WTC11 (cell line): ENCODE data around the gene CSNK1A1. TPM values are rescaled to one million over a fixed set of nuclear protein-coding genes. Genes with fewer than 3 reads are reported as not detected.

ENCODE experiments used
- ATAC-seq: fragments of 200-7000 bp; cut with Tn5 transposase; 2 replicates; pipeline ENCODE4 v1.10.0; 2021; ENCODE audit warnings: mild to moderate bottlenecking, moderate library complexity
- CTCF ChIA-PET: fragments of 300-600 bp; sonication (Branson Sonifier 250); formaldehyde crosslinking; loops from one replicate; lab custom pipeline; 2021; ENCODE audit warnings: antibody characterized with exemption; lab: Charles Lee
- POLR2A ChIA-PET: fragments of 350-600 bp; sonication (Branson Sonifier 250); formaldehyde crosslinking; loops from one replicate; lab custom pipeline; 2021; ENCODE audit warnings: antibody characterized with exemption; lab: Charles Lee
- DNase-seq: peaks from one replicate; pipeline ENCODE4 v3.0.0; 2021; ENCODE audit warnings: low spot score
- H3K27ac Mint-ChIP-seq: 2 replicates; pipeline ENCODE4 v1.8.0; 2021; ENCODE audit warnings: mixed read lengths
- H3K27me3 Mint-ChIP-seq: 2 replicates; pipeline ENCODE4 v1.8.0; 2021; ENCODE audit warnings: low read depth, mild to moderate bottlenecking, moderate library complexity, mixed read lengths
- H3K36me3 Mint-ChIP-seq: 2 replicates; pipeline ENCODE4 v1.8.0; 2021; ENCODE audit warnings: mixed read lengths
- H3K4me1 Mint-ChIP-seq: 2 replicates; pipeline ENCODE4 v1.8.0; 2022; ENCODE audit warnings: mixed read lengths
- H3K4me3 Mint-ChIP-seq: 2 replicates; pipeline ENCODE4 v1.8.0; 2021; ENCODE audit warnings: mild to moderate bottlenecking, moderate library complexity, mixed read lengths
- H3K9me3 Mint-ChIP-seq: 2 replicates; pipeline ENCODE4 v1.8.0; 2021; ENCODE audit warnings: mixed read lengths
- GABPB1 ChIP-seq: sonication (generic); formaldehyde crosslinking; IDR thresholded peaks from 2 replicates; pipeline ENCODE4 v1.8.1; 2023; ENCODE audit warnings: mild to moderate bottlenecking, missing genetic modification reagents
- GRHL2 ChIP-seq: fragments of 250-450 bp; sonication (Bioruptor Pico); IDR thresholded peaks from 2 replicates; pipeline ENCODE4 v1.8.0; 2022; ENCODE audit warnings: mild to moderate bottlenecking, moderate library complexity; ENCODE audit not compliant: insufficient replicate concordance, severe bottlenecking
- MXD4 ChIP-seq: fragments of 250-450 bp; sonication (Bioruptor Pico); IDR thresholded peaks from 2 replicates; pipeline ENCODE4 v1.8.0; 2021; ENCODE audit warnings: mild to moderate bottlenecking, moderate library complexity, borderline replicate concordance
- NFE2L1 ChIP-seq: sonication (generic); formaldehyde crosslinking; IDR thresholded peaks from 2 replicates; pipeline ENCODE4 v1.8.1; 2023; ENCODE audit warnings: missing genetic modification reagents
- NR1H2 ChIP-seq: sonication (generic); formaldehyde crosslinking; IDR thresholded peaks from 2 replicates; pipeline ENCODE4 v1.9.0; 2021; ENCODE audit warnings: mild to moderate bottlenecking, moderate library complexity, missing genetic modification reagents
- TEAD1 ChIP-seq: sonication (generic); formaldehyde crosslinking; IDR thresholded peaks from 2 replicates; pipeline ENCODE4 v1.8.0; 2022; ENCODE audit warnings: mild to moderate bottlenecking, missing genetic modification reagents
- ZBTB21 ChIP-seq: sonication (generic); formaldehyde crosslinking; IDR thresholded peaks from 2 replicates; pipeline ENCODE4 v1.8.1; 2023; ENCODE audit warnings: mild to moderate bottlenecking, missing genetic modification reagents, borderline replicate concordance
- ZNF671 ChIP-seq: fragments of 250-450 bp; sonication (Bioruptor Pico); IDR thresholded peaks from 2 replicates; pipeline ENCODE4 v1.8.0; 2021; ENCODE audit warnings: mild to moderate bottlenecking
- total RNA-seq: library from RNA; stranded (reverse); gene quantifications from 3 replicates; pipeline ENCODE4 v1.2.3, GENCODE V29; 2021
- TF ChIP-seq, protein P1 (sequence below): sonication (generic); formaldehyde crosslinking; conservative IDR thresholded peaks from 2 replicates; pipeline ENCODE4 v1.8.1; 2022; ENCODE audit warnings: mild to moderate bottlenecking, missing genetic modification reagents
- TF ChIP-seq, protein P2 (sequence below): fragments of 250-450 bp; sonication (Bioruptor Pico); conservative IDR thresholded peaks from 2 replicates; pipeline ENCODE4 v1.9.0; 2021; ENCODE audit warnings: mild to moderate bottlenecking
- TF ChIP-seq, protein P3 (sequence below): sonication (generic); formaldehyde crosslinking; IDR thresholded peaks from 2 replicates; pipeline ENCODE4 v1.8.1; 2023; ENCODE audit warnings: mild to moderate bottlenecking, missing genetic modification reagents, moderate library complexity
- TF ChIP-seq, protein P4 (sequence below): sonication (generic); formaldehyde crosslinking; IDR thresholded peaks from 2 replicates; pipeline ENCODE4 v1.8.0; 2023; ENCODE audit warnings: mild to moderate bottlenecking, missing genetic modification reagents
- TF ChIP-seq, protein P5 (sequence below): sonication (generic); formaldehyde crosslinking; IDR thresholded peaks from 2 replicates; pipeline ENCODE4 v1.8.1; 2022; ENCODE audit warnings: missing genetic modification reagents, borderline replicate concordance
- TF ChIP-seq, protein P6 (sequence below): sonication (generic); formaldehyde crosslinking; IDR thresholded peaks from 2 replicates; pipeline ENCODE4 v1.8.0; 2023; ENCODE audit warnings: missing genetic modification reagents, mild to moderate bottlenecking, borderline replicate concordance

The CSNK1A1 gene
- total RNA-seq, 1 experiment from 2014 or later: 276 TPM

DNA sequence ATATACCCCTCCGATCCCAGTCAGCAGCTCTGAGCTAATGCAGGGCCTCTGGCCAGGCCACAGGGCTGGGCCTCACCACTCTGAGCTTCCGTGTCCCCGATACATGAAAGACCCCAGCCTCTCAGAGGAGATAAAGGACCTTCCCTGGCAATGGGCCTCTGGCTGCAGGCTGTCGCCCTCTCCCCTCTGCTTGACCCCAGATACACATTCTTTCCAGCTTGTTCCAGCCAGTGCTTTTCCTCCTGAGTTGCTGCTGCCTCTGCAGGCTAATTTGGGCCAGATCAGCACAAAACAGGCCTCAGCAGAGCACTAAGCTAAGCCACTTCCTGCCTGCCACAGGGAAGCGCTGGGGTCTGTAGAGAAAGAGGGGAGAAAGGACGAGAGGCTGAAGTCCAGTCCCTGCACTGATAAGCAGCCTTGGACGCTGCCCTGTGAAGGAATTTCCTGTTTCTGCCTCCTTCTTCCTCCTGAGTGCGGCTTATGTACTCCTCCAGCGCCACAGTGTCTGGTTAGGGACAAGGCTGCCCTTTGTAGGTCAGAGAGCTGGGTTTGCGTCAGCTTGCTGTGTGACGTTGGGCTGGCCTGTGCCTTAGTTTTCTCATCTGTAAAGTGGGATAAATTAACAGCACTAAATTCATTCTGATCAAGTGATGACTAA lies 99.1 kb downstream of the CSNK1A1 start:
- peak; percentile 29 for DNase-seq
- H3K27ac Mint-ChIP-seq: peak overlapping the region; percentile 81; the same call in 1 of the 2 replicates
- peaks cover 29% of the 10 kb centered on the region for H3K4me1 Mint-ChIP-seq
- peak; percentile 75 for ATAC-seq
- H3K27me3 Mint-ChIP-seq: no peaks in the 10 kb centered on the region
- CTCF ChIA-PET: interaction anchor here (0.6 to 2.5 kb wide), 11 partner anchors 11 to 167 kb away, joined by 3 to 27 read pairs (median 4); partner anchors contain the start of gene PCYOX1L
- POLR2A ChIA-PET: interaction anchor here (1.8 kb wide), 1 partner anchor 99 kb away, joined by 6 read pairs; the partner anchor contains the start of gene CSNK1A1
- no peaks in the 10 kb centered on the region for H3K9me3 Mint-ChIP-seq
- TF ChIP-seq GABPB1 (CRISPR knock-in tag) (peak; percentile 76), MXD4 (no peak)
- no peaks in the 10 kb centered on the region for H3K36me3 Mint-ChIP-seq
- H3K4me3 Mint-ChIP-seq: no peak overlapping the region

DNA sequence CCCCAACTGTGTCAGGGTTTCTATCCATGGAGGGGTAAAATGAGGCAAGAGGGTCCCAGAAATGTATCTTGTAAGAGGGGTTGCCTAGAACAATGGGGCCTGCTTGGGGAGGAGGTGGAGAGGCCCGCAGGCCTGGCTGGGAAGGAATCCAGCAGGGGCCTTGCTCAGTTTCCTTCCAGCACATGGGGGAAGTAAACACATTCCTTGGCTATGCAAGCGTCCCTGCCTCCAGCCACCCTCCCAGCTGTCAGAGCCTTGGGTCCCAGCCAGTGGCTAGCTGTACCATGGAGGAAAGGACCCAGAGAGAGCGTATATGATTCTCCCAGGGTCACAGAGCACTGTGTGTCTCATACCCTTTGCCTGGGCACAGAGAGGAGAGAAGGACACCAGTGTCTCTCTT lies 101.0 kb downstream of the CSNK1A1 start:
- ATAC-seq (no peak), DNase-seq (no peak)
- Mint-ChIP-seq H3K9me3 (0 out of 2 replicates have a peak, but pooled peaks cover 1% of the 10 kb centered on the region), H3K4me1 (peaks cover 37% of the 10 kb centered on the region), H3K27me3 (no peaks in the 10 kb centered on the region), H3K4me3 (no peak overlapping the region), H3K27ac (no peak overlapping the region), H3K36me3 (no peaks in the 10 kb centered on the region)
- CTCF ChIA-PET: interaction anchor here (1.0 to 2.5 kb wide), 2 partner anchors 9 to 22 kb away, joined by 3 to 27 read pairs; no protein-coding TSS in a partner anchor
- TF ChIP-seq, protein P1, sequence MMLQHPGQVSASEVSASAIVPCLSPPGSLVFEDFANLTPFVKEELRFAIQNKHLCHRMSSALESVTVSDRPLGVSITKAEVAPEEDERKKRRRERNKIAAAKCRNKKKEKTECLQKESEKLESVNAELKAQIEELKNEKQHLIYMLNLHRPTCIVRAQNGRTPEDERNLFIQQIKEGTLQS: no peak
- TF ChIP-seq NFE2L1 (CRISPR knock-in tag): no peak
- TF ChIP-seq GRHL2: no peak
- TF ChIP-seq, protein P2, sequence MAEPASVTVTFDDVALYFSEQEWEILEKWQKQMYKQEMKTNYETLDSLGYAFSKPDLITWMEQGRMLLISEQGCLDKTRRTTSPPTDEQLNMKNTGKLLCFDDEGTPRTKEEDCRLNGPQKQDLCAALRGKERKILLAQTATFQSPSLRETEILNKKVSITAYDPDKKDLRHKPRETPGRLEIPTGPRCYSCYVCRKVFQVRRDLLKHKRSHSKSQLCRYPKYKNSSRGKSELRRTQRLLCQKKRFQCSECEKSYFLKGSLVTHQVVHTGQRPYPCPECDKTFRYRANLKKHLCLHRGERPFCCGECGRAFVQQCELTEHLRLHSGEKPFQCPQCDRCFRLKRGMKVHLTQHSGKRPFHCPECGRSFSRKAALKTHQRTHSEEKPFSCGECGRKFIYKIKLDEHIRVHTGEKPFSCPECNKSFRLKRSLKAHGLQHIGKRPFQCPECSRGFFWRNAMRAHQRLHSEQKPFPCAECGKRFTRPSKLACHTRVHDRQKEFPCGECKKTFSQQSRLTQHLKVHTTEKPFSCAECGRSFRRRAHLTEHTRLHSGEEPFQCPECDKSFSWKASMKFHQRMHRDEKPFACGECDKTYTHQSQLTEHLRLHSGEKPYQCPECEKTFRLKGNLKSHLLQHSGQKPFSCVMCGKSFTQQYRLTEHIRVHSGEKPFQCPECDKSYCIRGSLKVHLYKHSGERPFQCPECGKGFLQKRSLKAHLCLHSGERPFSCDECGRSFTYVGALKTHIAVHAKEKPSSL (CRISPR knock-in tag): no peak
- TF ChIP-seq, protein P3, sequence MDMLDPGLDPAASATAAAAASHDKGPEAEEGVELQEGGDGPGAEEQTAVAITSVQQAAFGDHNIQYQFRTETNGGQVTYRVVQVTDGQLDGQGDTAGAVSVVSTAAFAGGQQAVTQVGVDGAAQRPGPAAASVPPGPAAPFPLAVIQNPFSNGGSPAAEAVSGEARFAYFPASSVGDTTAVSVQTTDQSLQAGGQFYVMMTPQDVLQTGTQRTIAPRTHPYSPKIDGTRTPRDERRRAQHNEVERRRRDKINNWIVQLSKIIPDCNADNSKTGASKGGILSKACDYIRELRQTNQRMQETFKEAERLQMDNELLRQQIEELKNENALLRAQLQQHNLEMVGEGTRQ (CRISPR knock-in tag): no peak
- TF ChIP-seq ZBTB21 (CRISPR knock-in tag): no peak
- TF ChIP-seq, protein P4, sequence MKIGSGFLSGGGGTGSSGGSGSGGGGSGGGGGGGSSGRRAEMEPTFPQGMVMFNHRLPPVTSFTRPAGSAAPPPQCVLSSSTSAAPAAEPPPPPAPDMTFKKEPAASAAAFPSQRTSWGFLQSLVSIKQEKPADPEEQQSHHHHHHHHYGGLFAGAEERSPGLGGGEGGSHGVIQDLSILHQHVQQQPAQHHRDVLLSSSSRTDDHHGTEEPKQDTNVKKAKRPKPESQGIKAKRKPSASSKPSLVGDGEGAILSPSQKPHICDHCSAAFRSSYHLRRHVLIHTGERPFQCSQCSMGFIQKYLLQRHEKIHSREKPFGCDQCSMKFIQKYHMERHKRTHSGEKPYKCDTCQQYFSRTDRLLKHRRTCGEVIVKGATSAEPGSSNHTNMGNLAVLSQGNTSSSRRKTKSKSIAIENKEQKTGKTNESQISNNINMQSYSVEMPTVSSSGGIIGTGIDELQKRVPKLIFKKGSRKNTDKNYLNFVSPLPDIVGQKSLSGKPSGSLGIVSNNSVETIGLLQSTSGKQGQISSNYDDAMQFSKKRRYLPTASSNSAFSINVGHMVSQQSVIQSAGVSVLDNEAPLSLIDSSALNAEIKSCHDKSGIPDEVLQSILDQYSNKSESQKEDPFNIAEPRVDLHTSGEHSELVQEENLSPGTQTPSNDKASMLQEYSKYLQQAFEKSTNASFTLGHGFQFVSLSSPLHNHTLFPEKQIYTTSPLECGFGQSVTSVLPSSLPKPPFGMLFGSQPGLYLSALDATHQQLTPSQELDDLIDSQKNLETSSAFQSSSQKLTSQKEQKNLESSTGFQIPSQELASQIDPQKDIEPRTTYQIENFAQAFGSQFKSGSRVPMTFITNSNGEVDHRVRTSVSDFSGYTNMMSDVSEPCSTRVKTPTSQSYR (CRISPR knock-in tag): no peak
- POLR2A ChIA-PET: interaction anchor here (1.0 kb wide), 1 partner anchor 115 kb away, joined by 4 read pairs; no protein-coding TSS in a partner anchor

DNA sequence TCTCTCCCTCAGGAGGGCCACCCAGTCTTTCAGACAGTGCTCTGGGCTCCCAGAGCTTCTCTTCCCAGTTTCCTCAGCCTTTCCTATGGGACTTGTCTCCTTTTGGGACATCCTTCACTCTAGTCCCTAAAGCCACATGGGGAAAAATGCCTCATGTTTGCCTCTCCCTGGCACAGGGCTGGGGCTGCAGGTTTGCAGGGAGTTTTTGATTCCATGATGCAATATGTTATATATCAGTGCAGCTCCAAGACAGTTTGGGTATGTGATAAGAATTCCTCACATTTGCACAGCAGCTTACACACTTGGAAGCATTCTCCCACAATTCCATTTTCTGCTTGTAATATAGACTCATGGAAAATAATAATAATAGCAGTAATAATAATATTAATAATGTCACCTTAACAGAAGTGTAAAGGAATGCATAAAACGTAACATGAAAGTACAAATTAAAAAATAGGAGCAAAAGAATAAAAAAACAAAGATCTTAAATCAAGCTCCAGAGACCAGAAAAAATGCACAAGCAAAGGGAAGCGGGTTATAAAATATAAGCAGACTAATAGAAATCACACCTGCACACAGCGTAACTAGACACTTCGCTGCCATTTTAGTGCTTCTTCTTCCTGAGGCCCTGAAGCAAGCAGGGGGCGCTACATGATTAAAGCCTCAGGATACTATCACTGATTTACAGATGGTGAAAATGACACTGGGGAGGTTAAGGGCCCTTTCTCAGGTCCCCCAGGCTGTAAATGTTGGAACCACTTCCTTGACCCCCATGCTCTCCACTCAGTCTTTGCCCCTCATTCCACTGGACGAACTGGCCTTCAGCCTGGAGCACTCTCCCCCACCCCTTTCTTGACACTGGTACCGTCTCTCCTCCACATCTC lies 102.2 kb downstream of the CSNK1A1 start:
- peaks cover 38% of the 10 kb centered on the region for H3K4me1 Mint-ChIP-seq
- ATAC-seq (peak; percentile 51), DNase-seq (peak; percentile 33)
- H3K27me3 Mint-ChIP-seq: no peaks in the 10 kb centered on the region
- ChIA-PET CTCF (interaction anchor here (0.6 to 2.7 kb wide), 12 partner anchors 10 to 170 kb away, joined by 3 to 12 read pairs (median 3); partner anchors contain the start of gene CSNK1A1), POLR2A (interaction anchor here (0.7 kb wide), 1 partner anchor 33 kb away, joined by 3 read pairs; no protein-coding TSS in a partner anchor)
- H3K9me3 Mint-ChIP-seq: 0 out of 2 replicates have a peak, but pooled peaks cover 3% of the 10 kb centered on the region
- no peak overlapping the region for H3K27ac Mint-ChIP-seq
- H3K36me3 Mint-ChIP-seq: no peaks in the 10 kb centered on the region
- no peak overlapping the region for H3K4me3 Mint-ChIP-seq
- no peak for TF ChIP-seq NR1H2 (CRISPR knock-in tag)
- no peak for TF ChIP-seq ZNF671 (CRISPR knock-in tag)
- TF ChIP-seq, protein P5, sequence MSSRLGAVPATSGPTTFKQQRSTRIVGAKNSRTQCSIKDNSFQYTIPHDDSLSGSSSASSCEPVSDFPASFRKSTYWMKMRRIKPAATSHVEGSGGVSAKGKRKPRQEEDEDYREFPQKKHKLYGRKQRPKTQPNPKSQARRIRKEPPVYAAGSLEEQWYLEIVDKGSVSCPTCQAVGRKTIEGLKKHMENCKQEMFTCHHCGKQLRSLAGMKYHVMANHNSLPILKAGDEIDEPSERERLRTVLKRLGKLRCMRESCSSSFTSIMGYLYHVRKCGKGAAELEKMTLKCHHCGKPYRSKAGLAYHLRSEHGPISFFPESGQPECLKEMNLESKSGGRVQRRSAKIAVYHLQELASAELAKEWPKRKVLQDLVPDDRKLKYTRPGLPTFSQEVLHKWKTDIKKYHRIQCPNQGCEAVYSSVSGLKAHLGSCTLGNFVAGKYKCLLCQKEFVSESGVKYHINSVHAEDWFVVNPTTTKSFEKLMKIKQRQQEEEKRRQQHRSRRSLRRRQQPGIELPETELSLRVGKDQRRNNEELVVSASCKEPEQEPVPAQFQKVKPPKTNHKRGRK (CRISPR knock-in tag): no peak
- TF ChIP-seq TEAD1 (CRISPR knock-in tag): no peak
- TF ChIP-seq, protein P6, sequence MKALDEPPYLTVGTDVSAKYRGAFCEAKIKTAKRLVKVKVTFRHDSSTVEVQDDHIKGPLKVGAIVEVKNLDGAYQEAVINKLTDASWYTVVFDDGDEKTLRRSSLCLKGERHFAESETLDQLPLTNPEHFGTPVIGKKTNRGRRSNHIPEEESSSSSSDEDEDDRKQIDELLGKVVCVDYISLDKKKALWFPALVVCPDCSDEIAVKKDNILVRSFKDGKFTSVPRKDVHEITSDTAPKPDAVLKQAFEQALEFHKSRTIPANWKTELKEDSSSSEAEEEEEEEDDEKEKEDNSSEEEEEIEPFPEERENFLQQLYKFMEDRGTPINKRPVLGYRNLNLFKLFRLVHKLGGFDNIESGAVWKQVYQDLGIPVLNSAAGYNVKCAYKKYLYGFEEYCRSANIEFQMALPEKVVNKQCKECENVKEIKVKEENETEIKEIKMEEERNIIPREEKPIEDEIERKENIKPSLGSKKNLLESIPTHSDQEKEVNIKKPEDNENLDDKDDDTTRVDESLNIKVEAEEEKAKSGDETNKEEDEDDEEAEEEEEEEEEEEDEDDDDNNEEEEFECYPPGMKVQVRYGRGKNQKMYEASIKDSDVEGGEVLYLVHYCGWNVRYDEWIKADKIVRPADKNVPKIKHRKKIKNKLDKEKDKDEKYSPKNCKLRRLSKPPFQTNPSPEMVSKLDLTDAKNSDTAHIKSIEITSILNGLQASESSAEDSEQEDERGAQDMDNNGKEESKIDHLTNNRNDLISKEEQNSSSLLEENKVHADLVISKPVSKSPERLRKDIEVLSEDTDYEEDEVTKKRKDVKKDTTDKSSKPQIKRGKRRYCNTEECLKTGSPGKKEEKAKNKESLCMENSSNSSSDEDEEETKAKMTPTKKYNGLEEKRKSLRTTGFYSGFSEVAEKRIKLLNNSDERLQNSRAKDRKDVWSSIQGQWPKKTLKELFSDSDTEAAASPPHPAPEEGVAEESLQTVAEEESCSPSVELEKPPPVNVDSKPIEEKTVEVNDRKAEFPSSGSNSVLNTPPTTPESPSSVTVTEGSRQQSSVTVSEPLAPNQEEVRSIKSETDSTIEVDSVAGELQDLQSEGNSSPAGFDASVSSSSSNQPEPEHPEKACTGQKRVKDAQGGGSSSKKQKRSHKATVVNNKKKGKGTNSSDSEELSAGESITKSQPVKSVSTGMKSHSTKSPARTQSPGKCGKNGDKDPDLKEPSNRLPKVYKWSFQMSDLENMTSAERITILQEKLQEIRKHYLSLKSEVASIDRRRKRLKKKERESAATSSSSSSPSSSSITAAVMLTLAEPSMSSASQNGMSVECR (CRISPR knock-in tag): no peak
